HG03442 (cell line): Measurements from ENCODE around the gene SPDYE8.
"Not testable (repeated sequence)": the region's sequence is repeated elsewhere in the genome, so short reads cannot be mapped to it uniquely, and the experiment has no call there.

Source experiments
- ATAC-seq: cut with Tn5 transposase; IDR thresholded peaks from one replicate; pipeline ENCODE4 v1.9.1; 2021; ENCODE audit warnings: mild to moderate bottlenecking, moderate library complexity; ENCODE audit not compliant: unreplicated experiment

The SPDYE8 gene

GRCh38 chr7:73029666-73030065 is at the start of gene SPDYE8:
Gene SPDYE8 (minus strand): TSS chr7:73029766. CDS start chr7:73027966, 1,800 bp downstream.
- not testable (repeated sequence) for ATAC-seq

GRCh38 chr7:73057811-73058210 is 28.2 kb upstream of the SPDYE8 start, which contains the start of gene SPDYE11:
Gene SPDYE11 (minus strand): TSS chr7:73057911. CDS start chr7:73056111, 1,800 bp downstream.
- ATAC-seq = not testable (repeated sequence)

- not testable (repeated sequence) for ATAC-seq
Observed at GRCh38 chr7:73006491-73006890, 23.1 kb downstream of the SPDYE8 start.

GRCh38 chr7:73005693-73006447 is 23.7 kb downstream of the SPDYE8 start:
- ATAC-seq = peak; percentile 74

- peak; percentile 74 for ATAC-seq
Observed at GRCh38 chr7:73005356-73005692, 24.2 kb downstream of the SPDYE8 start.

- not testable (repeated sequence) for ATAC-seq
Observed at GRCh38 chr7:72997887-72998468, 31.6 kb downstream of the SPDYE8 start.

GRCh38 chr7:72997447-72997846 is 32.1 kb downstream of the SPDYE8 start:
- not testable (repeated sequence) for ATAC-seq

- not testable (repeated sequence) for ATAC-seq
Observed at GRCh38 chr7:72995484-72995883, 34.1 kb downstream of the SPDYE8 start.

GRCh38 chr7:72990146-72990913 is 39.2 kb downstream of the SPDYE8 start:
- ATAC-seq = not testable (repeated sequence)

- ATAC-seq = not testable (repeated sequence)
Observed at GRCh38 chr7:72982084-72982483, 47.5 kb downstream of the SPDYE8 start.

GRCh38 chr7:72980382-72980781 is 49.2 kb downstream of the SPDYE8 start:
- not testable (repeated sequence) for ATAC-seq

- not testable (repeated sequence) for ATAC-seq
Observed at GRCh38 chr7:72976434-72976833, 53.1 kb downstream of the SPDYE8 start.

- not testable (repeated sequence) for ATAC-seq
Observed at GRCh38 chr7:72975656-72976286, 53.8 kb downstream of the SPDYE8 start.

GRCh38 chr7:72974781-72975180 is 54.8 kb downstream of the SPDYE8 start:
- ATAC-seq = not testable (repeated sequence)

GRCh38 chr7:72971505-72971904 is 58.1 kb downstream of the SPDYE8 start:
- ATAC-seq = not testable (repeated sequence)
